Measurements from ENCODE around the gene GOLGA5.
A peak's percentile ranks its signal among the peaks of the same experiment; 100 is the strongest.
"Not testable (repeated sequence)": the region's sequence is repeated elsewhere in the genome, so short reads cannot be mapped to it uniquely, and the experiment has no call there.

GOLGA5 gene

DNA sequence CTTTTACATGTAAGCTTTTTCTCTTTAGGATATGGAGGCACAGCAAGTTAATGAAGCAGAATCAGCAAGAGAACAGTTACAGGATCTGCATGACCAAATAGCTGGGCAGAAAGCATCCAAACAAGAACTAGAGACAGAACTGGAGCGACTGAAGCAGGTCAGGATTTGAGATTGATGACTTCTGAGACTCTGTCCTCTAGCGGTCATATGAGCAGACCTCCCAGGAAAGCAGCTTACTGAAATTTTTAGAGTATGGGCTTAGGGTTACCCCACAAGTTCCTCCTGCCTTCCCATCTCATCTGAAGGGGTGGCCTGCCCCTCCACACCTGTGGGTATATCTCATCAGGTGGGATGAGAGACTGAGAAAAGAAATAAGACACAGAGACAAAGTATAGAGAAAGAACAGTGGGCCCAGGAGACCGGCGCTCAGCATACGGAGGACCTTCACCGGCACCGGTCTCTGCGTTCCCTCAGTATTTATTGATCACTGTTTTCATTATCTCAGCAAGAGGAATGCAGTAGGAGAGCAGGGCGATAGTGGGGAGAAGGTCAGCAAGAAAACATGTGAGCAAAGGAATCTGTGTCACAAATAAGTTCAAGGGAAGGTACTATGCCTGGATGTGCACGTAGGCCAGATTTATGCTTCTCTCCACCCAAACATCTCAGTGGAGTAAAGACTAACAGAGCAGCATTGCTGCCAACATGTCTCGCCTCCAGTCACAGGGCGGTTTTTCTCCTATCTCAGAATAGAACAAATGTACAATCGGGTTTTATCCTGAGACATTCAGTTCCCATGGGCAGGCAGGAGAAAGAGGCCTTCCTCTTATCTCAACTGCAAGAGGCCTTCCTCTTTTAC is 25.8 kb downstream of the GOLGA5 start:
- DNase-seq (ENCODE audit: low spot score); H3K9me3 Mint-ChIP-seq; H3K4me3 Mint-ChIP-seq; H3K27ac Mint-ChIP-seq; H3K27me3 Mint-ChIP-seq (ENCODE audit: low read depth); H3K4me1 Mint-ChIP-seq (ENCODE audit: low read depth): not testable (repeated sequence)
- H3K36me3 Mint-ChIP-seq (ENCODE audit: low read depth): peaks cover 48% of the 10 kb centered on the region

GRCh38 chr14:92820536-92820840 is 26.4 kb downstream of the GOLGA5 start:
- not testable (repeated sequence) for H3K27ac Mint-ChIP-seq; DNase-seq (ENCODE audit: low spot score); H3K27me3 Mint-ChIP-seq (ENCODE audit: low read depth); H3K4me1 Mint-ChIP-seq (ENCODE audit: low read depth); H3K4me3 Mint-ChIP-seq; H3K9me3 Mint-ChIP-seq
- peaks cover 44% of the 10 kb centered on the region for H3K36me3 Mint-ChIP-seq (ENCODE audit: low read depth)

GRCh38 chr14:92830902-92831301 is 36.8 kb downstream of the GOLGA5 start:
- Mint-ChIP-seq H3K9me3 (no peaks in the 10 kb centered on the region), H3K27me3 (ENCODE audit: low read depth) (no peaks in the 10 kb centered on the region), H3K36me3 (ENCODE audit: low read depth) (peaks cover 51% of the 10 kb centered on the region), H3K4me1 (ENCODE audit: low read depth) (no peaks in the 10 kb centered on the region), H3K4me3 (no peak overlapping the region), H3K27ac (no peak overlapping the region)
- DNase-seq (ENCODE audit: low spot score): no peak

GRCh38 chr14:92832137-92832700 is 38.1 kb downstream of the GOLGA5 start:
- Mint-ChIP-seq H3K4me1 (ENCODE audit: low read depth) (no peaks in the 10 kb centered on the region), H3K27ac (no peak overlapping the region), H3K4me3 (no peak overlapping the region), H3K36me3 (ENCODE audit: low read depth) (peaks cover 52% of the 10 kb centered on the region), H3K27me3 (ENCODE audit: low read depth) (no peaks in the 10 kb centered on the region), H3K9me3 (no peaks in the 10 kb centered on the region)
- DNase-seq (ENCODE audit: low spot score): no peak

DNA sequence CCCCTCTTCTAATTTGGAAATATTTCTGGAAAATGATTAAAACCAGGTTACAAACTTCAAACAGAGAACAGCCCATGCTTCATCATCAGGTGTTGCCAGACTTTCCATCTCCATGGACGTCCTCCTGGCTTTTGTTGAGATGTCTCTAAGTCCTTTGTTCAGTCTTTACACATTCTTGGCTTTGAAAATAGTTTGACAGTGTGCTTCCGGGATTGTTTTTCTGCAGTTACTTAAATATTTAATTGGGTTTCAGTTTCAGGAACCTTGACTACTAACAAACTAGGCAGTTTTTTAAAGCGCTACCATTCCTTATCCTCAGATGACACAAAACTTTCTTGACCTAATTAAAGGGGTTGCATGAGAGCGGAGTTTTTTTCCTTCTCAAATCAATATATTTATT is 47.8 kb downstream of the GOLGA5 start:
- H3K4me1 Mint-ChIP-seq (ENCODE audit: low read depth): peaks cover 10% of the 10 kb centered on the region
- H3K4me3 Mint-ChIP-seq: no peak overlapping the region
- no peaks in the 10 kb centered on the region for H3K27me3 Mint-ChIP-seq (ENCODE audit: low read depth)
- peaks cover 7% of the 10 kb centered on the region for H3K9me3 Mint-ChIP-seq
- peaks cover 35% of the 10 kb centered on the region for H3K36me3 Mint-ChIP-seq (ENCODE audit: low read depth)
- no peak overlapping the region for H3K27ac Mint-ChIP-seq
- DNase-seq (ENCODE audit: low spot score): no peak

- Mint-ChIP-seq H3K27ac (no peak overlapping the region), H3K9me3 (peaks cover 7% of the 10 kb centered on the region), H3K36me3 (ENCODE audit: low read depth) (peaks cover 20% of the 10 kb centered on the region), H3K4me3 (no peak overlapping the region), H3K27me3 (ENCODE audit: low read depth) (no peaks in the 10 kb centered on the region), H3K4me1 (ENCODE audit: low read depth) (peaks cover 16% of the 10 kb centered on the region)
- peak; percentile 20 for DNase-seq (ENCODE audit: low spot score)
These were observed 50.1 kb downstream of the GOLGA5 start for GRCh38 chr14:92844204-92844603.

GRCh38 chr14:92846162-92846897 is 52.2 kb downstream of the GOLGA5 start:
- H3K4me1 Mint-ChIP-seq (ENCODE audit: low read depth): peaks cover 16% of the 10 kb centered on the region
- H3K4me3 Mint-ChIP-seq: no peak overlapping the region
- peaks cover 7% of the 10 kb centered on the region for H3K9me3 Mint-ChIP-seq
- H3K27me3 Mint-ChIP-seq (ENCODE audit: low read depth): no peaks in the 10 kb centered on the region
- H3K27ac Mint-ChIP-seq: peak overlapping the region; percentile 1
- peak; percentile 48 for DNase-seq (ENCODE audit: low spot score)
- H3K36me3 Mint-ChIP-seq (ENCODE audit: low read depth): peaks cover 8% of the 10 kb centered on the region

DNA sequence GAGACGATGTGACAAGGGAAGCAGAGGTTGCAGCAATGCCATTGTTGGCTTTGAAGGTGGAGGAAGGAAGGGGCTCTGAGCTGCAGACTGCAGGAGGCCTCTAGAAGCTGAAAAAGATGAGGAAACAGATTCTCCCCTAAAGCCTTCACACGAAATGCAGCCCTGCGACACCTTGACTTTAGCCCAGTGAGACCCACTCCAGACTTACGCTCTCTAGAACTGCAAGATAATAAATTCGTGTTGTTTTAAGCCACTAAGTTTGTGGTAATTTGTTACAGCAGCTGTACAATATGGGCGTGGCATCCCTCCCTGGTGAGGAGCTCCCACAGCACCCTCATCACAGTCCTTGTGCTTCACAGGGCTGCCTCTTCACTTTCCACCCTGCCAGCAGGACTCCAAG is 53.2 kb downstream of the GOLGA5 start:
- no peak for DNase-seq (ENCODE audit: low spot score)
- Mint-ChIP-seq H3K27ac (no peak overlapping the region), H3K27me3 (ENCODE audit: low read depth) (no peaks in the 10 kb centered on the region), H3K9me3 (peaks cover 7% of the 10 kb centered on the region), H3K36me3 (ENCODE audit: low read depth) (peaks cover 5% of the 10 kb centered on the region), H3K4me1 (ENCODE audit: low read depth) (peaks cover 16% of the 10 kb centered on the region), H3K4me3 (no peak overlapping the region)

DNA sequence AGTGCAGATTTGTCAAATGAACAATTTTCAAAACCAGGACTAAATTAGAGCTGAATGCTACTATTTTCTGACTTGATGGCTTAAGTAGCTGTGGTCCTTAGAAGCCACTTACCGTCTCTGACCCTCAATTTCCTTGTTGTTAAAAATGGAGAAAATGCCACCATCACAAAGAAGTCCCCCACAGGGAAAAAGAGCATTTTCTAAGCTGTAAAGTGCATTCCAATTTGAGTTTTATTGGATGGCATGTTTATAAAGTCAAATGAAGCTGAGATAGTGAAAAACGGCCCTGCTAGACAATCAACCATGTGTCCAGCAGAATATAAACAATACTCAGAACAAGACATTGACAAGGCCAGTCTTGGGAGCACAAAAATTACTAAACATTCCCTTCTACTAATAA is 53.6 kb downstream of the GOLGA5 start:
- Mint-ChIP-seq H3K27ac (no peak overlapping the region), H3K36me3 (ENCODE audit: low read depth) (peaks cover 5% of the 10 kb centered on the region), H3K9me3 (peaks cover 7% of the 10 kb centered on the region), H3K4me3 (no peak overlapping the region), H3K4me1 (ENCODE audit: low read depth) (peaks cover 16% of the 10 kb centered on the region), H3K27me3 (ENCODE audit: low read depth) (no peaks in the 10 kb centered on the region)
- no peak for DNase-seq (ENCODE audit: low spot score)

- Mint-ChIP-seq H3K27me3 (ENCODE audit: low read depth) (no peaks in the 10 kb centered on the region), H3K4me3 (no peak overlapping the region), H3K27ac (no peak overlapping the region), H3K9me3 (peaks cover 7% of the 10 kb centered on the region), H3K36me3 (ENCODE audit: low read depth) (peaks cover 4% of the 10 kb centered on the region), H3K4me1 (ENCODE audit: low read depth) (peaks cover 18% of the 10 kb centered on the region)
- no peak for DNase-seq (ENCODE audit: low spot score)
These were observed 54.8 kb downstream of the GOLGA5 start for GRCh38 chr14:92848887-92849286.

DNA sequence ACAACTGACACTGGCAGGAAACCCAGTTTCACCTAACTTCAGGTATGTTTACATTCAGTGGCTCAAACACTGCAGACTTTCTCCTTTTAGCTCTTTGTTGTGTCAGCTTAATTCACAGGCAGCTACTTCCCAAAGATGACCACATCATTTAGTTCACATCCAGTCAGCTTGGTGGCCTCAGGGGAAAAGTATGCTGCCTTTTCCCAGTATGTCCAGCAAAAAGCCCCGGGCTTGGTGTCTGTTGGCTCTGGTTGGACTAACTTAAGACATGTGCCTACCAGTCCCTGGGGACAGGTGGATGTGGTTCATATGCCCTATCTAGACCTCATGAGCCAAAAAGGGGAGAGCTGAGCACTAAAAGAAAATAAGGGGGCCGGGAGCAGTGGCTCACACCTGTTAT is 56.4 kb downstream of the GOLGA5 start:
- peaks cover 4% of the 10 kb centered on the region for H3K36me3 Mint-ChIP-seq (ENCODE audit: low read depth)

DNA sequence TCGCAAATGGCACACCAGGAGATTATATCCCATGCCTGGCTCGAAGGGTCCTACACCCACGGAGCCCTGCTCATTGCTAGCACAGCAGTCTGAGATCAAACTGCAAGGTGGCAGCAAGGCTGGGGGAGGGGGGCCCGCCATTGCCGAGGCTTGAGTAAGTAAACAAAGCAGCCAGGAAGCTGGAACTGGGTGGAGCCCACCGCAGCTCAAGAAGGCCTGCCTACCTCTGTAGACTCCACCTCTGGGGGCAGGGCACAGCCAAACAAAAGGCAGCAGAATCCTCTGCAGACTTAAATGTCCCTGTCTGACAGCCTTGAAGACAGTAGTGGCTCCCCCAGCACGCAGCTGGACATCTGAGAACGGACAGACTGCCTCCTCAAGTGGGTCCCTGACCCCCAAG is 59.0 kb downstream of the GOLGA5 start:
- not testable (repeated sequence) for H3K27me3 Mint-ChIP-seq (ENCODE audit: low read depth); H3K9me3 Mint-ChIP-seq; DNase-seq (ENCODE audit: low spot score); H3K36me3 Mint-ChIP-seq (ENCODE audit: low read depth); H3K4me3 Mint-ChIP-seq; H3K4me1 Mint-ChIP-seq (ENCODE audit: low read depth); H3K27ac Mint-ChIP-seq

More for the DNA sequence above, 56.4 kb downstream of the GOLGA5 start:
- H3K4me1 Mint-ChIP-seq (ENCODE audit: low read depth): peaks cover 18% of the 10 kb centered on the region
- no peak overlapping the region for H3K27ac Mint-ChIP-seq
- H3K4me3 Mint-ChIP-seq: no peak overlapping the region
- H3K9me3 Mint-ChIP-seq: peaks cover 7% of the 10 kb centered on the region
- DNase-seq (ENCODE audit: low spot score): no peak
- H3K27me3 Mint-ChIP-seq (ENCODE audit: low read depth): peaks cover 2% of the 10 kb centered on the region

GRCh38 chr14:92860049-92860840 is 66.1 kb downstream of the GOLGA5 start:
- H3K4me3 Mint-ChIP-seq: no peak overlapping the region
- H3K36me3 Mint-ChIP-seq (ENCODE audit: low read depth): no peaks in the 10 kb centered on the region
- DNase-seq (ENCODE audit: low spot score): no peak
- no peaks in the 10 kb centered on the region for H3K4me1 Mint-ChIP-seq (ENCODE audit: low read depth)
- peaks cover 9% of the 10 kb centered on the region for H3K27me3 Mint-ChIP-seq (ENCODE audit: low read depth)
- no peak overlapping the region for H3K27ac Mint-ChIP-seq
- H3K9me3 Mint-ChIP-seq: no peaks in the 10 kb centered on the region

Measured in T-helper 2 cell treated with Interferon-gamma antibody and Interleukin-4, amounts not matched to agents 5 μg/mL and 100 μg/mL, for 36 hours (primary cell).